Activated T-helper 17 cell treated with anti-CD3 and anti-CD28 coated beads, Interleukin-2, amount 50 U/mL, for 72 hours (primary cell): ENCODE measurements around the gene LRRIQ1. TPM values are rescaled to one million over a fixed set of nuclear protein-coding genes. Genes with fewer than 3 reads are reported as not detected.

ENCODE experiments used
- ATAC-seq: fragments of 150-1000 bp; cut with Tn5 transposase; replicated peaks from 2 replicates; pipeline ENCODE4 v1.10.0; 2021; ENCODE audit warnings: mild to moderate bottlenecking, moderate library complexity
- H3K27ac Mint-ChIP-seq: one replicate; pipeline ENCODE4 v1.8.0; 2022; ENCODE audit warnings: mixed read lengths
- H3K27me3 Mint-ChIP-seq: one replicate; pipeline ENCODE4 v1.8.0; 2022; ENCODE audit warnings: mixed read lengths
- H3K36me3 Mint-ChIP-seq: one replicate; pipeline ENCODE4 v1.8.0; 2022; ENCODE audit warnings: low read depth, mild to moderate bottlenecking, mixed read lengths
- H3K4me1 Mint-ChIP-seq: one replicate; pipeline ENCODE4 v1.8.0; 2022; ENCODE audit warnings: mixed read lengths
- H3K4me3 Mint-ChIP-seq: one replicate; pipeline ENCODE4 v1.8.0; 2022; ENCODE audit warnings: mild to moderate bottlenecking, mixed read lengths
- H3K9me3 Mint-ChIP-seq: one replicate; pipeline ENCODE4 v1.8.0; 2022; ENCODE audit warnings: mixed read lengths
- total RNA-seq, 2 donors: library from RNA; stranded (reverse); gene quantifications; one replicate each; pipeline ENCODE4 v1.2.3, GENCODE V29; 2022

Gene LRRIQ1
- total RNA-seq, 2 donors from 2014 or later, result not detected

- Mint-ChIP-seq H3K27ac (no peak overlapping the region), H3K4me3 (no peak overlapping the region), H3K27me3 (no peaks in the 10 kb centered on the region), H3K4me1 (no peaks in the 10 kb centered on the region), H3K36me3 (no peaks in the 10 kb centered on the region), H3K9me3 (no peaks in the 10 kb centered on the region)
- no peak for ATAC-seq
These were observed 18.1 kb upstream of the LRRIQ1 start for GRCh38 chr12:85018098-85018497.

- peaks cover 6% of the 10 kb centered on the region for H3K27me3 Mint-ChIP-seq
- no peak overlapping the region for H3K27ac Mint-ChIP-seq
- H3K36me3 Mint-ChIP-seq, result no peaks in the 10 kb centered on the region
- H3K4me1 Mint-ChIP-seq, result no peaks in the 10 kb centered on the region
- no peak for ATAC-seq
- H3K9me3 Mint-ChIP-seq, result no peaks in the 10 kb centered on the region
- no peak overlapping the region for H3K4me3 Mint-ChIP-seq
These were observed 6.7 kb upstream of the LRRIQ1 start for GRCh38 chr12:85029456-85029855.

- Mint-ChIP-seq H3K27ac (no peak overlapping the region), H3K9me3 (no peaks in the 10 kb centered on the region), H3K4me1 (no peaks in the 10 kb centered on the region), H3K27me3 (peaks cover 14% of the 10 kb centered on the region), H3K4me3 (peak overlapping the region; percentile 67), H3K36me3 (no peaks in the 10 kb centered on the region)
- ATAC-seq, result no peak
These were observed 582 bp downstream of the LRRIQ1 start for GRCh38 chr12:85036733-85037132.

GRCh38 chr12:85041395-85041794 lies 5.2 kb downstream of the LRRIQ1 start:
- H3K4me1 Mint-ChIP-seq, result no peaks in the 10 kb centered on the region
- H3K9me3 Mint-ChIP-seq, result no peaks in the 10 kb centered on the region
- ATAC-seq, result no peak
- H3K36me3 Mint-ChIP-seq, result no peaks in the 10 kb centered on the region
- no peak overlapping the region for H3K27ac Mint-ChIP-seq
- H3K4me3 Mint-ChIP-seq, result no peak overlapping the region
- H3K27me3 Mint-ChIP-seq, result peaks cover 1% of the 10 kb centered on the region

- H3K27me3 Mint-ChIP-seq, result no peaks in the 10 kb centered on the region
- H3K4me1 Mint-ChIP-seq, result no peaks in the 10 kb centered on the region
- no peak overlapping the region for H3K27ac Mint-ChIP-seq
- no peak for ATAC-seq
- no peaks in the 10 kb centered on the region for H3K9me3 Mint-ChIP-seq
- no peak overlapping the region for H3K4me3 Mint-ChIP-seq
- no peaks in the 10 kb centered on the region for H3K36me3 Mint-ChIP-seq
These were observed 7.7 kb downstream of the LRRIQ1 start for GRCh38 chr12:85043829-85044228.

- no peak overlapping the region for H3K4me3 Mint-ChIP-seq
- H3K27me3 Mint-ChIP-seq, result no peaks in the 10 kb centered on the region
- ATAC-seq, result no peak
- H3K36me3 Mint-ChIP-seq, result no peaks in the 10 kb centered on the region
- no peaks in the 10 kb centered on the region for H3K9me3 Mint-ChIP-seq
- no peak overlapping the region for H3K27ac Mint-ChIP-seq
- no peaks in the 10 kb centered on the region for H3K4me1 Mint-ChIP-seq
These were observed 21.3 kb downstream of the LRRIQ1 start for GRCh38 chr12:85057370-85057963.

GRCh38 chr12:85058339-85058738 lies 22.2 kb downstream of the LRRIQ1 start:
- H3K9me3 Mint-ChIP-seq, result no peaks in the 10 kb centered on the region
- no peaks in the 10 kb centered on the region for H3K4me1 Mint-ChIP-seq
- no peak overlapping the region for H3K27ac Mint-ChIP-seq
- ATAC-seq, result no peak
- H3K4me3 Mint-ChIP-seq, result no peak overlapping the region
- no peaks in the 10 kb centered on the region for H3K27me3 Mint-ChIP-seq
- no peaks in the 10 kb centered on the region for H3K36me3 Mint-ChIP-seq

- H3K27me3 Mint-ChIP-seq, result no peaks in the 10 kb centered on the region
- no peak for ATAC-seq
- H3K27ac Mint-ChIP-seq, result no peak overlapping the region
- H3K4me1 Mint-ChIP-seq, result no peaks in the 10 kb centered on the region
- no peaks in the 10 kb centered on the region for H3K9me3 Mint-ChIP-seq
- H3K4me3 Mint-ChIP-seq, result no peak overlapping the region
- H3K36me3 Mint-ChIP-seq, result no peaks in the 10 kb centered on the region
These were observed 23.4 kb downstream of the LRRIQ1 start for GRCh38 chr12:85059594-85059993.

- H3K27me3 Mint-ChIP-seq, result no peaks in the 10 kb centered on the region
- no peak overlapping the region for H3K27ac Mint-ChIP-seq
- H3K4me3 Mint-ChIP-seq, result no peak overlapping the region
- no peaks in the 10 kb centered on the region for H3K4me1 Mint-ChIP-seq
- no peak for ATAC-seq
- H3K9me3 Mint-ChIP-seq, result no peaks in the 10 kb centered on the region
- no peaks in the 10 kb centered on the region for H3K36me3 Mint-ChIP-seq
These were observed 24.8 kb downstream of the LRRIQ1 start for GRCh38 chr12:85060916-85061315.

- Mint-ChIP-seq H3K36me3 (no peaks in the 10 kb centered on the region), H3K27me3 (no peaks in the 10 kb centered on the region), H3K4me3 (no peak overlapping the region), H3K9me3 (no peaks in the 10 kb centered on the region), H3K27ac (no peak overlapping the region), H3K4me1 (no peaks in the 10 kb centered on the region)
- ATAC-seq, result no peak
These were observed 29.8 kb downstream of the LRRIQ1 start for GRCh38 chr12:85065837-85066482.

- Mint-ChIP-seq H3K27me3 (no peaks in the 10 kb centered on the region), H3K36me3 (no peaks in the 10 kb centered on the region), H3K4me3 (no peak overlapping the region), H3K27ac (no peak overlapping the region), H3K9me3 (no peaks in the 10 kb centered on the region), H3K4me1 (no peaks in the 10 kb centered on the region)
- no peak for ATAC-seq
These were observed 36.7 kb downstream of the LRRIQ1 start for GRCh38 chr12:85072826-85073225.

GRCh38 chr12:85076688-85077430 lies 40.7 kb downstream of the LRRIQ1 start:
- no peaks in the 10 kb centered on the region for H3K27me3 Mint-ChIP-seq
- no peak overlapping the region for H3K27ac Mint-ChIP-seq
- H3K4me3 Mint-ChIP-seq, result no peak overlapping the region
- peak; percentile 46 for ATAC-seq
- no peaks in the 10 kb centered on the region for H3K9me3 Mint-ChIP-seq
- no peaks in the 10 kb centered on the region for H3K4me1 Mint-ChIP-seq
- no peaks in the 10 kb centered on the region for H3K36me3 Mint-ChIP-seq

GRCh38 chr12:85085066-85085465 lies 48.9 kb downstream of the LRRIQ1 start:
- Mint-ChIP-seq H3K27me3 (no peaks in the 10 kb centered on the region), H3K36me3 (no peaks in the 10 kb centered on the region), H3K27ac (no peak overlapping the region), H3K4me3 (no peak overlapping the region), H3K4me1 (no peaks in the 10 kb centered on the region), H3K9me3 (no peaks in the 10 kb centered on the region)
- no peak for ATAC-seq

GRCh38 chr12:85089792-85090191 lies 53.6 kb downstream of the LRRIQ1 start:
- Mint-ChIP-seq H3K4me1 (no peaks in the 10 kb centered on the region), H3K9me3 (peaks cover 3% of the 10 kb centered on the region), H3K4me3 (no peak overlapping the region), H3K27ac (no peak overlapping the region), H3K27me3 (no peaks in the 10 kb centered on the region), H3K36me3 (no peaks in the 10 kb centered on the region)
- ATAC-seq, result no peak

GRCh38 chr12:85092814-85093370 lies 56.7 kb downstream of the LRRIQ1 start:
- H3K4me1 Mint-ChIP-seq, result no peaks in the 10 kb centered on the region
- H3K4me3 Mint-ChIP-seq, result no peak overlapping the region
- H3K27ac Mint-ChIP-seq, result no peak overlapping the region
- H3K9me3 Mint-ChIP-seq, result peaks cover 3% of the 10 kb centered on the region
- ATAC-seq, result no peak
- no peaks in the 10 kb centered on the region for H3K36me3 Mint-ChIP-seq
- H3K27me3 Mint-ChIP-seq, result no peaks in the 10 kb centered on the region
